Activated CD4-positive, alpha-beta T cell treated with anti-CD3 and anti-CD28 coated beads, Interleukin-2, amount 10 ng/mL, durations not matched to agents 7 days and 5 days (primary cell): ENCODE results near the gene GNG2. TPM values are rescaled to one million over a fixed set of nuclear protein-coding genes. Genes with fewer than 3 reads are reported as not detected.
"Not testable (repeated sequence)": the region's sequence is repeated elsewhere in the genome, so short reads cannot be mapped to it uniquely, and the experiment has no call there.

ENCODE experiments used
- CTCF ChIA-PET: fragments of 350-600 bp; sonication (Branson Sonifier 250); formaldehyde crosslinking; loops from one replicate; lab custom pipeline; 2021; ENCODE audit warnings: antibody characterized with exemption; lab: Charles Lee
- POLR2A ChIA-PET: fragments of 350-600 bp; sonication (Branson Sonifier 250); formaldehyde crosslinking; loops from one replicate; lab custom pipeline; 2021; ENCODE audit warnings: antibody characterized with exemption; lab: Charles Lee
- DNase-seq: peaks from one replicate; pipeline ENCODE4 v3.0.0-alpha.2; 2020
- H3K27ac Mint-ChIP-seq: one replicate; pipeline ENCODE4 v1.8.0; 2021; ENCODE audit warnings: mild to moderate bottlenecking, moderate library complexity, mixed read lengths
- H3K27me3 Mint-ChIP-seq: one replicate; pipeline ENCODE4 v1.8.0; 2021; ENCODE audit warnings: mixed read lengths
- H3K36me3 Mint-ChIP-seq: one replicate; pipeline ENCODE4 v1.8.0; 2021; ENCODE audit warnings: low read depth, mixed read lengths
- H3K4me1 Mint-ChIP-seq: one replicate; pipeline ENCODE4 v1.8.0; 2021; ENCODE audit warnings: mixed read lengths
- H3K4me3 Mint-ChIP-seq: one replicate; pipeline ENCODE4 v1.8.0; 2021; ENCODE audit warnings: mild to moderate bottlenecking, moderate library complexity, mixed read lengths
- H3K9me3 Mint-ChIP-seq: one replicate; pipeline ENCODE4 v1.8.0; 2021; ENCODE audit warnings: mixed read lengths
- total RNA-seq, 2 experiments: library from RNA; stranded (reverse); gene quantifications; one replicate each; pipeline ENCODE4 v1.2.3, GENCODE V29; 2021

Gene GNG2
- total RNA-seq, 2 experiments from 2014 or later = 248 to 260 TPM

- Mint-ChIP-seq H3K4me1 (peaks cover 71% of the 10 kb centered on the region), H3K27me3 (no peaks in the 10 kb centered on the region), H3K4me3 (no peak overlapping the region), H3K36me3 (peaks cover 71% of the 10 kb centered on the region), H3K27ac (no peak overlapping the region), H3K9me3 (peaks cover 5% of the 10 kb centered on the region)
- POLR2A ChIA-PET = no interaction called here
- DNase-seq = no peak
- CTCF ChIA-PET = interaction anchor here (1.1 kb wide), 1 partner anchor 13 kb away, joined by 3 read pairs; no protein-coding TSS in a partner anchor
Measured at GRCh38 chr14:51877810-51878209, 17.4 kb downstream of the GNG2 start.

GRCh38 chr14:51879170-51879569 lies 18.8 kb downstream of the GNG2 start:
- no peak overlapping the region for H3K27ac Mint-ChIP-seq
- CTCF ChIA-PET = no interaction called here
- DNase-seq = no peak
- peaks cover 5% of the 10 kb centered on the region for H3K9me3 Mint-ChIP-seq
- H3K36me3 Mint-ChIP-seq = peaks cover 65% of the 10 kb centered on the region
- no peak overlapping the region for H3K4me3 Mint-ChIP-seq
- POLR2A ChIA-PET = no interaction called here
- H3K4me1 Mint-ChIP-seq = peaks cover 71% of the 10 kb centered on the region
- H3K27me3 Mint-ChIP-seq = no peaks in the 10 kb centered on the region

GRCh38 chr14:51880835-51881580 lies 20.6 kb downstream of the GNG2 start:
- DNase-seq = no peak
- POLR2A ChIA-PET = no interaction called here
- no peaks in the 10 kb centered on the region for H3K27me3 Mint-ChIP-seq
- H3K4me1 Mint-ChIP-seq = peaks cover 71% of the 10 kb centered on the region
- CTCF ChIA-PET = interaction anchor here (0.6 to 1.2 kb wide), 3 partner anchors 21 to 105 kb away, joined by 3 to 4 read pairs (median 3); partner anchors contain the start of gene GNG2
- no peak overlapping the region for H3K27ac Mint-ChIP-seq
- no peak overlapping the region for H3K4me3 Mint-ChIP-seq
- peaks cover 5% of the 10 kb centered on the region for H3K9me3 Mint-ChIP-seq
- peaks cover 70% of the 10 kb centered on the region for H3K36me3 Mint-ChIP-seq

- ChIA-PET CTCF (interaction anchor here (0.8 to 1.2 kb wide), 2 partner anchors 21 to 105 kb away, joined by 3 read pairs; partner anchors contain the start of gene GNG2), POLR2A (no interaction called here)
- H3K4me1 Mint-ChIP-seq = peaks cover 70% of the 10 kb centered on the region
- peaks cover 69% of the 10 kb centered on the region for H3K36me3 Mint-ChIP-seq
- no peak overlapping the region for H3K4me3 Mint-ChIP-seq
- H3K27ac Mint-ChIP-seq = no peak overlapping the region
- no peak for DNase-seq
- no peaks in the 10 kb centered on the region for H3K27me3 Mint-ChIP-seq
- H3K9me3 Mint-ChIP-seq = peaks cover 5% of the 10 kb centered on the region
Measured at GRCh38 chr14:51881636-51882035, 21.2 kb downstream of the GNG2 start.

- peaks cover 67% of the 10 kb centered on the region for H3K36me3 Mint-ChIP-seq
- H3K4me3 Mint-ChIP-seq = no peak overlapping the region
- ChIA-PET POLR2A (no interaction called here), CTCF (interaction anchor here (0.9 to 1.4 kb wide), 3 partner anchors 10 to 38 kb away, joined by 3 to 4 read pairs (median 3); no protein-coding TSS in a partner anchor)
- DNase-seq = no peak
- H3K9me3 Mint-ChIP-seq = peaks cover 5% of the 10 kb centered on the region
- H3K4me1 Mint-ChIP-seq = peaks cover 70% of the 10 kb centered on the region
- H3K27me3 Mint-ChIP-seq = no peaks in the 10 kb centered on the region
- H3K27ac Mint-ChIP-seq = peak overlapping the region; percentile 3
Measured at GRCh38 chr14:51883232-51883631, 22.8 kb downstream of the GNG2 start.

GRCh38 chr14:51884086-51884927 lies 23.9 kb downstream of the GNG2 start:
- peaks cover 67% of the 10 kb centered on the region for H3K36me3 Mint-ChIP-seq
- H3K4me3 Mint-ChIP-seq = no peak overlapping the region
- peaks cover 73% of the 10 kb centered on the region for H3K4me1 Mint-ChIP-seq
- no peak for DNase-seq
- peaks cover 6% of the 10 kb centered on the region for H3K9me3 Mint-ChIP-seq
- H3K27me3 Mint-ChIP-seq = no peaks in the 10 kb centered on the region
- ChIA-PET CTCF (interaction anchor here (0.7 to 2.4 kb wide), 2 partner anchors 16 to 52 kb away, joined by 3 to 9 read pairs; no protein-coding TSS in a partner anchor), POLR2A (no interaction called here)
- peak overlapping the region; percentile 32 for H3K27ac Mint-ChIP-seq

GRCh38 chr14:51889851-51890250 lies 29.4 kb downstream of the GNG2 start:
- peaks cover 55% of the 10 kb centered on the region for H3K4me1 Mint-ChIP-seq
- ChIA-PET CTCF (interaction anchor here (1.5 kb wide), 1 partner anchor 9 kb away, joined by 5 read pairs; no protein-coding TSS in a partner anchor), POLR2A (no interaction called here)
- H3K9me3 Mint-ChIP-seq = peaks cover 4% of the 10 kb centered on the region
- H3K36me3 Mint-ChIP-seq = peaks cover 71% of the 10 kb centered on the region
- peak overlapping the region; percentile 42 for H3K27ac Mint-ChIP-seq
- no peak overlapping the region for H3K4me3 Mint-ChIP-seq
- no peak for DNase-seq
- no peaks in the 10 kb centered on the region for H3K27me3 Mint-ChIP-seq

- Mint-ChIP-seq H3K9me3 (peaks cover 3% of the 10 kb centered on the region), H3K4me3 (no peak overlapping the region), H3K36me3 (peaks cover 79% of the 10 kb centered on the region), H3K27me3 (no peaks in the 10 kb centered on the region), H3K4me1 (peaks cover 38% of the 10 kb centered on the region), H3K27ac (no peak overlapping the region)
- ChIA-PET POLR2A (no interaction called here), CTCF (interaction anchor here (0.6 to 0.7 kb wide), 2 partner anchors 60 to 312 kb away, joined by 3 read pairs; no protein-coding TSS in a partner anchor)
- DNase-seq = no peak
Measured at GRCh38 chr14:51894250-51894649, 33.8 kb downstream of the GNG2 start.

GRCh38 chr14:51895375-51895774 lies 35.0 kb downstream of the GNG2 start:
- no peak for DNase-seq
- ChIA-PET POLR2A (interaction anchor here (0.6 kb wide), 1 partner anchor 23 kb away, joined by 8 read pairs; no protein-coding TSS in a partner anchor), CTCF (interaction anchor here (1.3 kb wide), 1 partner anchor 8 kb away, joined by 4 read pairs; no protein-coding TSS in a partner anchor)
- peaks cover 28% of the 10 kb centered on the region for H3K4me1 Mint-ChIP-seq
- peaks cover 3% of the 10 kb centered on the region for H3K9me3 Mint-ChIP-seq
- H3K27me3 Mint-ChIP-seq = no peaks in the 10 kb centered on the region
- H3K4me3 Mint-ChIP-seq = no peak overlapping the region
- H3K27ac Mint-ChIP-seq = no peak overlapping the region
- H3K36me3 Mint-ChIP-seq = peaks cover 83% of the 10 kb centered on the region

- POLR2A ChIA-PET = no interaction called here
Measured at GRCh38 chr14:51897791-51898355, 37.5 kb downstream of the GNG2 start.

GRCh38 chr14:51901475-51902024 lies 41.1 kb downstream of the GNG2 start:
- Mint-ChIP-seq H3K4me3 (no peak overlapping the region), H3K27me3 (no peaks in the 10 kb centered on the region), H3K36me3 (peaks cover 83% of the 10 kb centered on the region), H3K4me1 (peaks cover 31% of the 10 kb centered on the region), H3K9me3 (peaks cover 26% of the 10 kb centered on the region), H3K27ac (peak overlapping the region; percentile 19)
- CTCF ChIA-PET = interaction anchor here (0.7 to 2.6 kb wide), 3 partner anchors 15 to 40 kb away, joined by 3 to 9 read pairs (median 3); no protein-coding TSS in a partner anchor
- DNase-seq = no peak
- POLR2A ChIA-PET = no interaction called here

More at GRCh38 chr14:51897791-51898355, 37.5 kb downstream of the GNG2 start:
- Mint-ChIP-seq H3K4me1 (peaks cover 29% of the 10 kb centered on the region), H3K9me3 (peaks cover 5% of the 10 kb centered on the region), H3K4me3 (no peak overlapping the region), H3K27ac (no peak overlapping the region), H3K27me3 (no peaks in the 10 kb centered on the region), H3K36me3 (peaks cover 79% of the 10 kb centered on the region)
- DNase-seq = no peak
- CTCF ChIA-PET = interaction anchor here (1.3 to 1.5 kb wide), 2 partner anchors 8 to 22 kb away, joined by 3 to 5 read pairs; no protein-coding TSS in a partner anchor

GRCh38 chr14:51905656-51906121 lies 45.3 kb downstream of the GNG2 start:
- H3K27ac Mint-ChIP-seq = peak overlapping the region; percentile 64
- H3K4me1 Mint-ChIP-seq = peaks cover 29% of the 10 kb centered on the region
- DNase-seq = peak; percentile 23
- H3K36me3 Mint-ChIP-seq = peaks cover 78% of the 10 kb centered on the region
- peaks cover 27% of the 10 kb centered on the region for H3K9me3 Mint-ChIP-seq
- H3K27me3 Mint-ChIP-seq, POLR2A ChIA-PET, H3K4me3 Mint-ChIP-seq, CTCF ChIA-PET: not testable (repeated sequence)
